Stomach (tissue), 4 donors: ENCODE results near the gene NECTIN1.

ENCODE experiments used
- CTCF ChIP-seq, 7 experiments: fragments of 450-650 bp in 4 of 7; fragments of 200-600 bp in 3 of 7; sonication (generic) in 3 of 7; IDR thresholded peaks; one replicate each; pipeline ENCODE4 v1.5.1; 2016 to 2019; ENCODE audit warnings: antibody characterized with exemption in 7 of 7, control low read depth in 2 of 7, mild to moderate bottlenecking in 1 of 7
- POLR2A ChIP-seq, 4 donors: fragments of 450-650 bp; IDR thresholded peaks; one replicate each; pipeline ENCODE4 v1.6.1; 2016; ENCODE audit warnings: antibody characterized with exemption in 4 of 4, control low read depth in 2 of 4, mild to moderate bottlenecking in 1 of 4, moderate library complexity in 1 of 4
- POLR2AphosphoS5 ChIP-seq, 3 donors: sonication (generic); formaldehyde crosslinking; IDR thresholded peaks; one replicate each; pipeline ENCODE4 v1.6.1; 2016; ENCODE audit warnings: antibody characterized with exemption in 3 of 3

DNA sequence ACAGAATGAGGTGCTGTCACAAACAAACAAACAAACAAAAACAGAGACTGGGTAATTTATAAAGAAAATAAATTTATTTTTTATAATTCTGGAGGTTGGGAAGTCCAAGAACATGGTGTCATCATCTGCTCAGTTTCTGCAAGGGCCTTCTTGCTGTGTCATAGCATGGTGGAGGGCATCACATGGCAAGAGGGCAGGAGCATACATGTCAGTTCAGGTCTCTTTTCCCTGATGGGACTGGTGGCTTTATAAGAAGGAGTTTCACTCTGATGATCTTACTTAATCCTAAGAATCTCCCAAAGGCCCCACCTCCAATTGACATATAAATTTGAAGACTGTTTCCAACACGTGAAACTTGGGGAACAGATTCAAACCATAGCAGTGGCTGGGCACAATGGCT is 135.7 kb downstream of the NECTIN1 start:
- TF ChIP-seq CTCF (IDR thresholded peaks at IDR 0.05) (no peak), POLR2AphosphoS5 (IDR thresholded peaks at IDR 0.05) (no peak), POLR2A (IDR thresholded peaks at IDR 0.05) (no peak)
